ENCODE data around the gene SSMEM1.

Gene SSMEM1, protein sequence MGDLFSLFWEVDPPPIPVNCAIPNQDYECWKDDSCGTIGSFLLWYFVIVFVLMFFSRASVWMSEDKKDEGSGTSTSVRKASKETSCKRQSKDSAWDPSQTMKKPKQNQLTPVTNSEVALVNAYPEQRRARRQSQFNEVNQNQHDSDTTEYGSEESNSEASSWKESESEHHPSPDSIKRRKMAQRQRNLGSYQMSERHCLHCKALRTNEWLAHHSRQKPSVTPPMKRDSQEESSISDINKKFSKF

DNA sequence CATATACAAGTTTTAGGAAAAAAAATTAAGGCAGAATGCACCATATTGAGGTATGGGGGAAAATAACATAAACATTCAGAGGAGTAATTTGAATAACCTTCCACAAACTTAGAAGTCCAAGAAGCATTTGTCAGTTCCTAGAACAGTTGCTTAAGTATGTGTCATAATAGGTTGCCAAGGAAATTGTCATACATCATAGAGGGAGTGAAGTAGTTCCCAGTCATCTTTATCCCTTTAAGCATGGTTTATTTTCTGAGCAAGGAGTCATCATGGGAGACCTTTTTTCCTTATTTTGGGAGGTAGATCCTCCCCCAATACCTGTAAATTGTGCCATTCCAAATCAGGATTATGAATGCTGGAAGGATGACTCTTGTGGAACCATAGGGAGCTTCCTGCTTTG, at the start of gene SSMEM1:
SSMEM1 (plus strand) TSS at position 219 of the 400 bp plus-strand sequence; CDS start at position 270, 51 bp downstream.
- Histone ChIP-seq H3K36me3 (replicated peaks; ENCODE audit: insufficient read depth, low read length) (peaks cover 10% of the 10 kb centered on the region), H3K4me1 (ENCODE audit: low read length) (no peaks in the 10 kb centered on the region), H3K4me3 (ENCODE audit: low read length) (no peak within 1 kb of the TSS), H3K9me2 (replicated peaks; ENCODE audit: insufficient read depth, low read length) (no peaks in the 10 kb centered on the region), H3K9ac (ENCODE audit: low read length) (no peak within 1 kb of the TSS), H4K20me1 (ENCODE audit: insufficient read depth, low read length) (no peaks in the 10 kb centered on the region), H3K4me2 (ENCODE audit: low read depth, low read length) (no peak within 1 kb of the TSS), H2AFZ (ENCODE audit: low read length) (no peak within 1 kb of the TSS), H3K79me2 (ENCODE audit: low read length) (peaks cover 22% of the 10 kb centered on the region), H3K27me3 (replicated peaks; ENCODE audit: insufficient read depth, low read length) (no peaks in the 10 kb centered on the region), H3K9me3 (replicated peaks; ENCODE audit: insufficient read depth, low read length) (no peaks in the 10 kb centered on the region), H3F3A (ENCODE audit: insufficient read depth, low read length) (no peaks in the 10 kb centered on the region), H3K27ac (ENCODE audit: low read length) (no peak within 1 kb of the TSS)
- TF ChIP-seq EZH2phosphoT487 (IDR thresholded peaks at IDR 0.05; ENCODE audit: low read length), result no peak
- TF ChIP-seq, protein P1, sequence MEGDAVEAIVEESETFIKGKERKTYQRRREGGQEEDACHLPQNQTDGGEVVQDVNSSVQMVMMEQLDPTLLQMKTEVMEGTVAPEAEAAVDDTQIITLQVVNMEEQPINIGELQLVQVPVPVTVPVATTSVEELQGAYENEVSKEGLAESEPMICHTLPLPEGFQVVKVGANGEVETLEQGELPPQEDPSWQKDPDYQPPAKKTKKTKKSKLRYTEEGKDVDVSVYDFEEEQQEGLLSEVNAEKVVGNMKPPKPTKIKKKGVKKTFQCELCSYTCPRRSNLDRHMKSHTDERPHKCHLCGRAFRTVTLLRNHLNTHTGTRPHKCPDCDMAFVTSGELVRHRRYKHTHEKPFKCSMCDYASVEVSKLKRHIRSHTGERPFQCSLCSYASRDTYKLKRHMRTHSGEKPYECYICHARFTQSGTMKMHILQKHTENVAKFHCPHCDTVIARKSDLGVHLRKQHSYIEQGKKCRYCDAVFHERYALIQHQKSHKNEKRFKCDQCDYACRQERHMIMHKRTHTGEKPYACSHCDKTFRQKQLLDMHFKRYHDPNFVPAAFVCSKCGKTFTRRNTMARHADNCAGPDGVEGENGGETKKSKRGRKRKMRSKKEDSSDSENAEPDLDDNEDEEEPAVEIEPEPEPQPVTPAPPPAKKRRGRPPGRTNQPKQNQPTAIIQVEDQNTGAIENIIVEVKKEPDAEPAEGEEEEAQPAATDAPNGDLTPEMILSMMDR (IDR thresholded peaks at IDR 0.05; ENCODE audit: low read length), result no peak
- TF ChIP-seq EZH2 (optimal IDR thresholded peaks at IDR 0.05; ENCODE audit: low read depth, low read length), result no peak
- no peak for DNase-seq

- no peak overlapping the region for H3K27ac ChIP-seq (ENCODE audit: low read length)
- DNase-seq, result no peak
- 0 out of 2 replicates have a peak, but pooled peaks cover 2% of the 10 kb centered on the region for H3K36me3 ChIP-seq (replicated peaks; ENCODE audit: insufficient read depth, low read length)
- H3K4me3 ChIP-seq (ENCODE audit: low read length), result no peak overlapping the region
- no peaks in the 10 kb centered on the region for H4K20me1 ChIP-seq (ENCODE audit: insufficient read depth, low read length)
- no peaks in the 10 kb centered on the region for H3K9me3 ChIP-seq (replicated peaks; ENCODE audit: insufficient read depth, low read length)
- H3K27me3 ChIP-seq (replicated peaks; ENCODE audit: insufficient read depth, low read length), result no peaks in the 10 kb centered on the region
- no peaks in the 10 kb centered on the region for H3K79me2 ChIP-seq (ENCODE audit: low read length)
- H2AFZ ChIP-seq (ENCODE audit: low read length), result no peak overlapping the region
- TF ChIP-seq, protein P1 (IDR thresholded peaks at IDR 0.05; ENCODE audit: low read length), result no peak
- TF ChIP-seq EZH2phosphoT487 (IDR thresholded peaks at IDR 0.05; ENCODE audit: low read length), result no peak
- no peak for TF ChIP-seq EZH2 (optimal IDR thresholded peaks at IDR 0.05; ENCODE audit: low read depth, low read length)
- no peak overlapping the region for H3K4me2 ChIP-seq (ENCODE audit: low read depth, low read length)
- H3F3A ChIP-seq (ENCODE audit: insufficient read depth, low read length), result no peaks in the 10 kb centered on the region
- H3K9ac ChIP-seq (ENCODE audit: low read length), result no peak overlapping the region
- no peaks in the 10 kb centered on the region for H3K9me2 ChIP-seq (replicated peaks; ENCODE audit: insufficient read depth, low read length)
- no peaks in the 10 kb centered on the region for H3K4me1 ChIP-seq (ENCODE audit: low read length)
Measured at GRCh38 chr7:130160023-130160422, 47.6 kb upstream of the SSMEM1 start.

GRCh38 chr7:130160455-130160854, 47.2 kb upstream of the SSMEM1 start:
- no peaks in the 10 kb centered on the region for H3K9me2 ChIP-seq (replicated peaks; ENCODE audit: insufficient read depth, low read length)
- no peak overlapping the region for H3K4me3 ChIP-seq (ENCODE audit: low read length)
- no peaks in the 10 kb centered on the region for H4K20me1 ChIP-seq (ENCODE audit: insufficient read depth, low read length)
- no peak for DNase-seq
- TF ChIP-seq, protein P1 (IDR thresholded peaks at IDR 0.05; ENCODE audit: low read length), result no peak
- TF ChIP-seq EZH2 (optimal IDR thresholded peaks at IDR 0.05; ENCODE audit: low read depth, low read length) (no peak), EZH2phosphoT487 (IDR thresholded peaks at IDR 0.05; ENCODE audit: low read length) (no peak)
- no peak overlapping the region for H3K27ac ChIP-seq (ENCODE audit: low read length)
- H3K9me3 ChIP-seq (replicated peaks; ENCODE audit: insufficient read depth, low read length), result no peaks in the 10 kb centered on the region
- 0 out of 2 replicates have a peak, but pooled peaks cover 2% of the 10 kb centered on the region for H3K36me3 ChIP-seq (replicated peaks; ENCODE audit: insufficient read depth, low read length)
- H3K4me2 ChIP-seq (ENCODE audit: low read depth, low read length), result no peak overlapping the region
- H2AFZ ChIP-seq (ENCODE audit: low read length), result no peak overlapping the region
- no peak overlapping the region for H3K9ac ChIP-seq (ENCODE audit: low read length)
- H3K79me2 ChIP-seq (ENCODE audit: low read length), result no peaks in the 10 kb centered on the region
- no peaks in the 10 kb centered on the region for H3K4me1 ChIP-seq (ENCODE audit: low read length)
- no peaks in the 10 kb centered on the region for H3K27me3 ChIP-seq (replicated peaks; ENCODE audit: insufficient read depth, low read length)
- no peaks in the 10 kb centered on the region for H3F3A ChIP-seq (ENCODE audit: insufficient read depth, low read length)

Measured in MM.1S (cell line).